LNCAP (cell line): ENCODE data around the gene PGGHG.

ENCODE experiments used
- CTCF ChIP-seq: fragments of 450-650 bp; IDR thresholded peaks from 2 replicates; pipeline ENCODE4 v1.5.1; 2017; ENCODE audit warnings: mild to moderate bottlenecking

Gene PGGHG

GRCh38 chr11:290621-291231, 1.8 kb downstream of the PGGHG start:
- no peak for TF ChIP-seq CTCF

- no peak for TF ChIP-seq CTCF
Observed at GRCh38 chr11:291281-292210, 2.6 kb downstream of the PGGHG start.

GRCh38 chr11:292211-293121, 3.5 kb downstream of the PGGHG start:
- no peak for TF ChIP-seq CTCF

- TF ChIP-seq CTCF: no peak
Observed at GRCh38 chr11:293271-293851, 4.4 kb downstream of the PGGHG start.

- TF ChIP-seq CTCF: no peak
Observed at GRCh38 chr11:293852-294661, 5.1 kb downstream of the PGGHG start.

- TF ChIP-seq CTCF: no peak
Observed at GRCh38 chr11:294780-295179, 5.9 kb downstream of the PGGHG start.
